Heart left ventricle (tissue), 16 donors: ENCODE data around the gene GNB2. TPM values are rescaled to one million over a fixed set of nuclear protein-coding genes. Genes with fewer than 3 reads are reported as not detected.

ENCODE experiments used
- ATAC-seq, 4 donors: fragments of 200-7000 bp; cut with Tn5 transposase; one replicate each; pipeline ENCODE4 v1.9.1; 2020 to 2022; ENCODE audit warnings: moderate library complexity in 4 of 4, mild to moderate bottlenecking in 3 of 4, moderate number of reproducible peaks in 1 of 4
- DNase-seq, 5 donors: peaks; one replicate each; pipeline ENCODE4 v3.0.0-alpha.2; 2020
- H3K27ac ChIP-seq, 12 donors: fragments of 200-600 bp; sonication (generic) in 4 of 12; one replicate each; pipeline versions ENCODE4 v1.5.0 to v1.8.0; 2016 to 2022; ENCODE audit warnings: mild to moderate bottlenecking in 2 of 12
- H3K27me3 ChIP-seq, 9 donors: fragments of 200-600 bp; sonication (generic) in 2 of 9; one replicate each; pipeline versions ENCODE4 v1.5.1 to v1.8.0; 2016 to 2022; ENCODE audit warnings: mild to moderate bottlenecking in 3 of 9
- H3K36me3 ChIP-seq, 9 donors: fragments of 200-600 bp; sonication (generic) in 2 of 9; one replicate each; pipeline versions ENCODE4 v1.5.0 to v1.8.0; 2018 to 2022; ENCODE audit warnings: mild to moderate bottlenecking in 2 of 9
- H3K4me1 ChIP-seq, 12 donors: fragments of 200-600 bp; sonication (generic) in 4 of 12; one replicate each; pipeline versions ENCODE4 v1.5.0 to v1.8.0; 2016 to 2022; ENCODE audit warnings: mild to moderate bottlenecking in 3 of 12
- H3K4me3 ChIP-seq, 12 donors: fragments of 200-600 bp; sonication (generic) in 4 of 12; one replicate each; pipeline versions ENCODE4 v1.5.0 to v1.8.0; 2017 to 2022; ENCODE audit warnings: mild to moderate bottlenecking in 9 of 12, moderate library complexity in 4 of 12
- H3K9me3 ChIP-seq, 12 donors: fragments of 200-600 bp; sonication (generic) in 4 of 12; one replicate each; pipeline versions ENCODE4 v1.5.0 to v1.8.0; 2016 to 2022; ENCODE audit warnings: mild to moderate bottlenecking in 1 of 12
- POLR2A ChIP-seq, 2 donors: fragments of 450-650 bp; IDR thresholded peaks; one replicate each; pipeline ENCODE4 v1.6.1; 2017; ENCODE audit warnings: antibody characterized with exemption in 2 of 2, mild to moderate bottlenecking in 2 of 2, moderate library complexity in 2 of 2
- WGBS, 4 donors: extraction: QIAGEN DNeasy Blood & Tissue Kit in 2 of 4; methylation state at CpG; one replicate each; pipeline versions ENCODE4 v1.1.5 to v1.1.7; 2013 to 2018; 5-methylcytosine and 5-hydroxymethylcytosine counted together
- intact Hi-C, 10 donors: fragments of 100-400 bp; cut with DNase I; formaldehyde crosslinking; loops; one replicate each; pipeline versions ENCODE4 v1.11.1 to v1.14.2; 2022
- polyA plus RNA-seq, 2 donors: library from polyadenylated mRNA; stranded (reverse); fragments of 200-250 nt; gene quantifications; one replicate each; pipeline ENCODE4 v1.2.3, GENCODE V29; 2013
- total RNA-seq, 9 donors: library from RNA; depleted of rRNA in 2 of 9; stranded (reverse); fragments of >200 nt in 2 of 9; fragmentation: NEBNext Ultra II Directional in 3 of 9; extraction: Animal tissue kit (Norgen Biotek cat#: 25700) in 3 of 9; gene quantifications; one replicate each; pipeline versions ENCODE4 v1.1.0 to v1.2.4, GENCODE V29; 2016 to 2023
- TF ChIP-seq, protein P1 (sequence below), 12 donors: fragments of 200-600 bp; sonication (generic) in 4 of 12; IDR thresholded peaks; one replicate each; pipeline versions ENCODE4 v1.5.0 to v1.8.0; 2018 to 2022; ENCODE audit warnings: antibody characterized with exemption in 12 of 12, mild to moderate bottlenecking in 5 of 12
- donor health status: ischemic (EF 13 %, LVEDD 7.1; RV severe dilation, severe dysfunction).
- donor health status: healthy with polysubstance abuse.
- donor health status: DM: no; HTN: yes; CAD: no.
- donor health status: DM: no; HTN: no; CAD: no.
- donor health status: ischemic (EF 25% LVEDD 6.9; RV normal size, moderate dysfunction).
- donor health status: ischemic (EF 25% LVEDD 5.7; RV mildly dilated, moderate dysfunction).
- donor health status: healthy.
- donor health status: DM: yes; HTN: yes; CAD: no.
- donor health status: ischemic (EF 35%, LVEDD 5.7; RV mildly dilated, moderate dysfunction).
- donor health status: nonischemic (EF 11% LVEDD 7.7; RV severe dilation, severe dysfunction).
- donor health status: DM: yes; HTN: yes; CAD: no.
- donor health status: PGD.
- donor health status: ischemic (EF 29% LVEDD 5.4; RV normal size, mild dysfunction).
- donor health status: nonischemic (EF 23%, LVEDD 6.1; RV moderate dilation, normal function).

Gene GNB2
- total and polyA plus RNA-seq, 11 donors, result 48.0 to 199 (median 122) TPM

DNA sequence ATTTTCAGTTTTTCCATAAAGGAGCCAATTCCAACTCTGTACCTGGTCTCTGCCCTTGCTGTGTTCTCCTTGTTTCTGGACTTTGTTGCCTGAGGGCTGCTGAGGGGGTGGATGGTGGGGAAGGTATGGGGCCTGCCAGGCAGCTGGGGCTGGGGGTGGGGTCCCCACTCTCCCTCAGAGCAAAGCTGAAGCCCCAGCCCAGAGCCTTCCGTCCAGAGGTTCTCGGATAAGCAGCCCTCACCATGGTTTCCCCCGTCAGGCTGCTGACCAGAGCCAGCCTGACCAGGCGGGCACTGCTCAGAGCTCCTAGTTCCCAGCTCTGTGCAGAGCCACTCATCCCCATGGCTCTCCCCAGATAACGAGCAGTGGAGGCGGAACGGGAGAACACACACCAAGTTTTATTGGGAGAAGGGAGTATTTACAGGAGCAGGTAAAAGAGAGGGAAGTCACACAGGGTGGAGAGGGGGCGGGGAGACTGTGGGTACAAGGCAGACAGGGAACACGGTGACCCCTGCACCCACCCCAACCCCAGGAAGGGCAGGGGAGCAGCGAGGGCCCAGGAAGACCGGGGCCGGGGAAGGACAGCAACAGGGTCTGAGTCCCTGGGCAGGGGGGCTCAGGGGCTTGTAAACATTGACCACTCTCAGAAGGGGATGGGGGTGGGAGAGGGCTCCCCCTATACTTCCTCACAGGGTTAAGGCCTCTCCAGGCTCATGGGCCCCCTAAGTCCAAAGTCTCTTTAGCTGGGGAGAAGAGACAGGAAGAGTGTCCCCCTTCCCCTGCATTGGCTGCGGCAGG, 5.8 kb downstream of the GNB2 start:
- Histone ChIP-seq H3K4me1 (peaks cover 0 to 44% (median 14%) of the 10 kb centered on the region in 12 donors), H3K4me3 (peak overlapping the region in 1 of 12 donors; percentile 7), H3K9me3 (no peaks in the 10 kb centered on the region), H3K27ac (peak overlapping the region in 7 of 12 donors; percentile 3 to 67 (median 24)), H3K27me3 (no peaks in the 10 kb centered on the region), H3K36me3 (peaks cover 3 to 79% (median 76%) of the 10 kb centered on the region in 9 donors)
- intact Hi-C loops, result loop anchor here in 6 of 10 donors (5.0 to 10.0 kb wide), 6 partner anchors 65 to 212 kb away; partner anchors contain the start of genes FBXO24 (in 2 of the 6), LRCH4 (in 2 of the 6) and MOSPD3 (in 1 of the 6)
- DNase-seq, result peak in 1 of 5 donors; percentile 44
- ATAC-seq, result no peak
- TF ChIP-seq POLR2A (IDR thresholded peaks at IDR 0.05), result no peak
- TF ChIP-seq, protein P1, sequence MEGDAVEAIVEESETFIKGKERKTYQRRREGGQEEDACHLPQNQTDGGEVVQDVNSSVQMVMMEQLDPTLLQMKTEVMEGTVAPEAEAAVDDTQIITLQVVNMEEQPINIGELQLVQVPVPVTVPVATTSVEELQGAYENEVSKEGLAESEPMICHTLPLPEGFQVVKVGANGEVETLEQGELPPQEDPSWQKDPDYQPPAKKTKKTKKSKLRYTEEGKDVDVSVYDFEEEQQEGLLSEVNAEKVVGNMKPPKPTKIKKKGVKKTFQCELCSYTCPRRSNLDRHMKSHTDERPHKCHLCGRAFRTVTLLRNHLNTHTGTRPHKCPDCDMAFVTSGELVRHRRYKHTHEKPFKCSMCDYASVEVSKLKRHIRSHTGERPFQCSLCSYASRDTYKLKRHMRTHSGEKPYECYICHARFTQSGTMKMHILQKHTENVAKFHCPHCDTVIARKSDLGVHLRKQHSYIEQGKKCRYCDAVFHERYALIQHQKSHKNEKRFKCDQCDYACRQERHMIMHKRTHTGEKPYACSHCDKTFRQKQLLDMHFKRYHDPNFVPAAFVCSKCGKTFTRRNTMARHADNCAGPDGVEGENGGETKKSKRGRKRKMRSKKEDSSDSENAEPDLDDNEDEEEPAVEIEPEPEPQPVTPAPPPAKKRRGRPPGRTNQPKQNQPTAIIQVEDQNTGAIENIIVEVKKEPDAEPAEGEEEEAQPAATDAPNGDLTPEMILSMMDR (IDR thresholded peaks at IDR 0.05), result no peak
- 72 to 75% (median 73%) methylated on average over 12 to 13 of the region's 13 CpGs for WGBS, 4 donors

DNA sequence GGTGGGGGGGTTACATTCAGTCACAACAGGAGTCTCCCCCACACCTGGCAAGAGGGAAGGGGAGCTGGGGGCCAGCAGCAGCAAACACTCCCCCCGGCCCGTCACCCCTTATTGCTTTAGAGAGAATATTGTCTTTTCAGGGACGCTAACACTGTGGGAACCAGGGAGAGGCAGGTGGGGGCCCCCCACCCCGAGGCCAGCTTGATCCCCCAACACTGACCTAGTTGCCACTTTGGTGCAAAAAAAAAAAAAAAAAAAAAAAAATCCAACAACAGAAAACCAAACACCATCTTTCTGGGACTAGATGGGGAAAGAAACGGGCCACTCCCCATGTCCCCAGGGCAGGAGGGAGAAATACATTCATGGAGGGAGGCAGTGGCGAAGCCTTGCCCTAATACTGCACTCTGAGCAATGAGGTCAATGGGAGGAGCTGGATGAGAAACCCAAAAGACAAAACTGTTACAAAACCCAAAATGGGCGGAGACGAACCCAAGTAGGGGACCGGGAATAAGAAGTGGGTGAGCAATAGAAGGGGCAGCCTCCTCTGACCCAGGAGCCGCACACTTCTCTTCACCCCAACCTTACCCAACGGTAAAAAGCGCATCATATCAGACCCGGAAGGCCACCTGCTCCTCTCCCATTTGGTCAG, 6.5 kb downstream of the GNB2 start:
- Histone ChIP-seq H3K4me3 (peak overlapping the region in 1 of 12 donors; percentile 7), H3K27ac (peak overlapping the region in 9 of 12 donors; percentile 3 to 67 (median 26)), H3K27me3 (no peaks in the 10 kb centered on the region), H3K9me3 (no peaks in the 10 kb centered on the region), H3K36me3 (peaks cover 3 to 86% (median 83%) of the 10 kb centered on the region in 9 donors), H3K4me1 (peaks cover 0 to 44% (median 14%) of the 10 kb centered on the region in 12 donors)
- 76 to 79% (median 77%) methylated on average over 13 of the region's 13 CpGs for WGBS, 4 donors
- intact Hi-C loops, result loop anchor here in 6 of 10 donors (5.0 to 10.0 kb wide), 7 partner anchors 65 to 213 kb away; partner anchors contain the start of genes FBXO24 (in 2 of the 6), LRCH4 (in 2 of the 6) and MOSPD3 (in 1 of the 6)
- ATAC-seq (peak; percentile 0 to 39 (median 23)), DNase-seq (peak in 2 of 5 donors; percentile 49 to 64)
- no peak for TF ChIP-seq POLR2A (IDR thresholded peaks at IDR 0.05)
- TF ChIP-seq, protein P1 (IDR thresholded peaks at IDR 0.05), result no peak

DNA sequence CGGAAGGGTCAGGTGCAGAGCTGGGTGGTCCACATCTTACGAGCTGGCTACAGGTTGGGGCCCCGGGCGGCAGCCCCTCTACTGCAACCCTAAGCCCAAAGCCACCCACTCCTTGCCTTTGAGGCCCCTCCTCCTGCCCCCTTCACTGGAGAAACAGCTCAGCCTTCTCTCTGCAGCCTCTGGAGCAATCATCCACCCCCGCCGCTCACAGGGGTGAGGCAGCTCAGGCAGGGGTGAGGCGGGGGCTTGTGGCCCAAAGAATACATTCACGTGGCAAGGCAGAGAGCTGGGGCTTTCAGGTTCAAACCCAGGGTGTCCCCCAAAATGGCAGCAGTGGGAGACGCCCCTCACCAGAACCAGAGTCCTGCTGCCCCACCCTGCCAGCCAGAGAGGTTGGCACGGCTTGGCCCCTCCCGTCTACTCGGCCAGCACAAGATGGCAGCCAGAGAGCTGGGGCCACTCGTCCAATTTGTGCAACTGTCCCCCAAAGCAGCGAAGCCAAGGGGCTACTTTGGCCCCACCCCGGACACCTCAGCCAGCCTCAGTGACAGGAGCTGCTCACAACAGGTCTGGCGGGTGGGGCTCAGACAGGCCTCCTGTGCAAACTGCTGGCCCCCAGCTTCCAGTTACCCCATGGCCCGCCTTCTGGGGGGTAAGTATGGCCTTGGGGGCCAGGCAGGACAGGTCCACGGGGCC, 7.2 kb downstream of the GNB2 start:
- 79 to 90% (median 85%) methylated on average over 16 to 18 of the region's 18 CpGs for WGBS, 4 donors
- Histone ChIP-seq H3K36me3 (peaks cover 3 to 93% (median 90%) of the 10 kb centered on the region in 9 donors), H3K4me1 (peaks cover 0 to 43% (median 14%) of the 10 kb centered on the region in 12 donors), H3K4me3 (no peak overlapping the region), H3K27ac (peak overlapping the region in 7 of 12 donors; percentile 10 to 67 (median 28)), H3K27me3 (no peaks in the 10 kb centered on the region), H3K9me3 (no peaks in the 10 kb centered on the region)
- intact Hi-C loops, result loop anchor here in 1 of 10 donors (5.0 kb wide), 1 partner anchor 208 kb away; no protein-coding TSS in a partner anchor
- peak in 1 of 5 donors; percentile 61 for DNase-seq
- peak in 2 of 4 donors; percentile 0 to 5 for ATAC-seq
- TF ChIP-seq, protein P1 (IDR thresholded peaks at IDR 0.05), result no peak
- no peak for TF ChIP-seq POLR2A (IDR thresholded peaks at IDR 0.05)
